SW480 (cell line): ENCODE measurements around the gene FAM170B.

Experiments used
- DNase-seq: peaks from one replicate; pipeline ENCODE4 v3.0.0-alpha.2; 2016; ENCODE audit warnings: low spot score

FAM170B gene

DNA sequence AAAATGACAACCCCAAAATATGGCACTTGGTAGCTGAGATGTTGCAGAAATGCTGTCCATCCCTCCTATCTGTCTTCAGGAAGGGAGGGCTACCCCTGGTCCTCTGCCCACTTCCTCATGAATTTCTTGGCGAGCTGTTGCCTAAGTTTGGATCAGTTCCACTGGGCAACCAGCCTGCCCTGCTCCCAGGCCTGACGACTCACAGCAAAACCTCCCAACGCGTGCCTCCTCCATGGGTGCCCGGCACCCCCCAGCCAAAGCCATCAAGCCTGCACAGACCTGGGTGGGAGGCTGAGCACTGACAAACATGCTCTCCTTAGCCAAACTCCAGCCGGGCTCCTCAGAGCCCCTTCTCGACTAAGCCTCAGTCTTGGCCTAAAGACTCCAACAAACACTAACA is 27.4 kb downstream of the FAM170B start:
- DNase-seq, result no peak

DNA sequence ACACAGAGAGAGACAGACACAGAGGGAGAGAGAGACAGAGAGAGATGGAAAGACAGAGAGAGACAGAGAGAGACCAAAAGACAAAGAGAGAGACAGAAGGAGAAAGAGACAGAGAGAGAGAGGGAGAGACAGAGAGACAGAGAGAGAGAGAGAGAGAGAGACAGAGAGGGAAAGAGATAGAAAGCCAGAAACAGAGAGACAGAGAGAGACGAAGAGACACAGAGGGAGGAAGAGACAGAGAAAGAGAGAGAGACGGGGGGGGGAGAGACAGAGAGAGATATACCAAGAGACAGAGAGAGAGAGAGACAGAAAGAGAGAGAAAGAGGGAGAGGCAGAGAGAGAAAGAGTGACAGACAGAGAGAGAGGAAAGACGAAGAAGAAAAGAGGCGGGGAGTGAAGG is 28.7 kb downstream of the FAM170B start:
- no peak for DNase-seq

DNA sequence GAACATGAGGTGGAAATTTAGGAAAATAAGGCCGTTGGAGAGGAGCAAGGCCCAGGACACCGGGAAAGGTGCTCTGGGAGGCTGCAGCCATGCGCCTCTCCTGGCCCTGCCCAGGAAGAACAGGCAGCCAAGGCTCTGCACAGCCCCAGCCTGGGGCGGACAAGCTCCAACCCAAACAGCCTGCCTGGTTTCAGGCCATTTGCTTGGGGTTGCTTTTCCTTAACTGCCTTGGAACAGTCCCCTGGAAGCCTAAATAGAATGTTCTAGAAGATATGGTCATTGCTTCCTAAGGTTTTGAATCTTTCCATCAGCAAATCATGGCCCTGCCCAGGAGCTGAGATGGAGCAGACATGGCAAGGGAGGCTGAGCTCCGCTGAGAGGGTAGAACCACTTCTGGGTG is 29.5 kb downstream of the FAM170B start:
- DNase-seq, result no peak

DNA sequence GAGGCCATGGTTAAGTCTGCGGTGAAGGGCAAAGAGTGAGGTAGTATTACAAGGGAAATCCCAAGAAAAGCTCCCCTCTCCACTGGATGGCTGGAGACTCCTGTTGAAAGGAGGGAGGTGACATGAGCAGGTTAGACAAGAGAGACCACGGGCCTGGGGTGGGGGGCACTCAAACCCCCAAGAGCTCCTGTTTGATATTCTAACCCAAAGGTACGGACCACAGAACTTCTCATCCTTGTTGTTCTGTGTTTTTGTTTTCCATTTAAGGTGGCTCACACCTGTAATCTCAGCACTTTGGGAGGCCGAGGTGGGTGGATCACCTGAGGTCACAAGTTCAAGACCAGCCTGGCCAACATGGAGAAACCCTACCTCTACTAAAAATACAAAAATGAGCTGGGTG is 30.1 kb downstream of the FAM170B start:
- DNase-seq, result no peak

DNA sequence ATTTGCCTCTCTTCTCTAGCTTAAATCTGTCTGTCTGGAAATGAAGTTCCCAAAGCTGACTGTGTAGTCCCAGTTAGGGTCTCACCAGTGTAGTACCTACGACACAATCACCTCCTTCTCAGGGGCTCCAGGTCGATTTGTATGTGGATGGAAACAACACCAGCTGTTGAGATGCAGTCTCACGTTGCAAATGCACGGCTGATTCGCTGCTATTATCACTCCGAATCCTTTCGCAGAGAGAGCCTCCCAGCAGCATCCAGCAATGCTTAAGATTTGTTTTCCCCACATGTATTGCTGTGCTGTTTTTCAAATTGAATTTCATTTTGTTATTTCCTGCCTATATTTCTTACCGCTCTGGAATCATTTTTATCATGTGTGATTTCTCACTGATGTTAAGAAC is 34.8 kb downstream of the FAM170B start:
- DNase-seq, result no peak

DNA sequence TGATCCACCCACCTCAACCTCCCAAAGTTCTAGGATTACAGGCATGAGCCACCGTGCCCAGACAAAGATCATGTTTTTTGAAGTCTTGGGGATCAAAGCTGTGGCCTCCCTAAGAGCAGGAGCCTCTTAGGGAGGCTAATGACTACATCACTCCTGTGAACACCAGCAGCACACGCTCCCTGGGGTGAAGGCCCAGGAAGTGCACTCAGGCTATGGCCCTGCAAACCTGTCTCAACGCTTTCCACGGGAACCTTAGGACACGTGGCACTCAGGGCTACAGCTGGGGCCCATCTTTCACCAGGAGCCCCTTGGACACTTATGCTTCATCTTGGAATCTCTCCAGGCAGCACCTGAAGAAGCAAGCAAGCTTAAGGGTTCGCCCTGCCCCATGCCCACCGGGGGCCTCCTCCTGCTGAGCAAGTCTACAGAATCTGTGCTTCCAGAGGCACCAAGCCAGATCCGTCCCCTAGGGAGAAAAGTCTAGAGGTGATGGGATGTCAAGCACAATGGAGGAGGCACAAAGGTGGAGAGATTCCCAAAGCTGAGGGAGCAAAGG is 36.9 kb downstream of the FAM170B start:
- no peak for DNase-seq

- no peak for DNase-seq
These were observed 39.2 kb downstream of the FAM170B start for GRCh38 chr10:49094646-49095045.

DNA sequence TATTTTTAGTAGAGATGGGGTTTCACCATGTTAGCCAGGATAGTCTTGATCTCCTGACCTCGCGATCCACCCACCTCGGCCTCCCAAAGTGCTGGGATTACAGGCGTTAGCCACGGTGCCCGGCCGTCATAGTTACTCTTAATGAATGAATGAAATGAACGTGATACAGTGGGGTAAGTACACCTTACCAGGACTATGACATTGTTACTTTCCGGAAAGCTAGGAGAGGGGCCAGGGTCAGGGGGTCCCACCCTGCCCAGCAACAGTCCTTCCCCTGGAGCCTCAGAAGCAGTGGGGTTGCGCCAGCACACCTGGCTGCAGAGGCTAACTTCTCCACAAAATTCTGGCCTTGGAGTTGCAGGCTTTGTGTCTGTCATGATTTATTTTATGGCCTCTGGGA is 39.9 kb downstream of the FAM170B start:
- DNase-seq, result no peak

DNA sequence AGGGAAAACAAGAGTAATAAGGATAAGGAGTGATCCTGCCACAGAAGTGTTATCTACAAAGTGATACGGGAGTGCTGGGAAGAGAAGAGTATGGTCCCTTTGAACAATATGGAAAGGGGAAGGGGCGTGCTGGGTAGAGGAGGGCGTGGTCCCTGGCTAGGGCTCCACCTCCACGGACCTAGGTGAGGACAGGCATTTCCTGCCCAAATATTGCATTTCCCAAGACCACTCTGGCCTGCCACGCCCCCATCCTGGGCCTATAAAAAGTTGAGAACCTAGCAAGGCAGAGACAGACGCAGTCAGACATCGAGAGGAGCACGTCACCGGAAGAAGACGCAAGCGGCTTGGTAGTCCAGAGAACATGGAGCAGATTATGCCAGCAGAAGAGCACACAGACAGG is 41.3 kb downstream of the FAM170B start:
- no peak for DNase-seq

GRCh38 chr10:49091450-49092210 is 42.2 kb downstream of the FAM170B start:
- DNase-seq, result no peak

DNA sequence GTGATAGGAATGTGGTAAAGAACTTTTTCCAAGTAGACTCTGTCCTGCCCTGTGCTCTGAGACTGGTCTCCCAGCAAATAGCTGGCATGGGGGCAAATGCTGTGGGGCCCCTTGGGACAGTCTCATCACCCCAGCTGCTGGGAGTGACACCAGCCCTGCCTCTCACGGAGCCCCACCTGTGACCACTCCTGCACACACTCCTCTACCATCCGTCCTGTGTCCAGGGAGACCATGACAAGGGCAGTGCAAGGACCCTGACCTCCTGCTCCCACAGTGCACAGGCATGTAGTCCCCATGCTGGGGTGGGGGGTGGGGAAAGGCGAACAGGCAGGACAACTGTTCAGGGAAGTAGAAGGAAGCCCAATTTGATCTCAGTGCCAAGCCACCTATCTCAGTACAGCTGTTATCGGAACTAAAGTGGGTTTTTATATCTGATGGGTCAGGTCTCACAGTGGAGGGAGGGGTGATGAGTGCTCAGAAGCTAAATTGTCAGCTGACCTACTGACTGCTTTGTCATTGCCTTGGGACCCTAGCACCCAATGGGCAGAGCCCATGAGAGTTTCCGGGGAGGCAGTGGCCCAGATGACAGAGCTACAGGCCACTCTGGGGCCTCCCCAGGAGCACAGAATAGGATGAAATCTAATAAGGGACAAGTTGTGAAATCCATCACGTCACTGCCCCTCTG is 43.0 kb downstream of the FAM170B start:
- no peak for DNase-seq

DNA sequence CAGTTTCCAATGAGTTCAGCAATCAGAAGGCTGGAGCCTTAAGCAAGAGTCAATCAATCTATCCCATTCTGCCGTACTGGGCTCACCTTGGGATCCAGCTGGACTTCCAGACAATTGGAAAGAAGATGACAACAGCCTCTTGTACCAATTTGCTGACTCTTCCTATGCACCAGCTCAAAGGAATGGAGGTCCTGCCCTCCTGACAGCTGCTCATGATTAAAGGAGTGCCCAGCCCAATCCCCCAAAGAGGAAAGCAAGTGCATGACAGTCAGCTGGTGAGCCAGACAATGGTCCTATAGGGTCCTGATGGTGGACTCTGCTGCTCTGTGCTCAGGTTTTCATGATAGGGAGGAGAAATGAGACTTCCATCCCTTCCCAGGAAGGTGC is 43.6 kb downstream of the FAM170B start:
- DNase-seq, result no peak

DNA sequence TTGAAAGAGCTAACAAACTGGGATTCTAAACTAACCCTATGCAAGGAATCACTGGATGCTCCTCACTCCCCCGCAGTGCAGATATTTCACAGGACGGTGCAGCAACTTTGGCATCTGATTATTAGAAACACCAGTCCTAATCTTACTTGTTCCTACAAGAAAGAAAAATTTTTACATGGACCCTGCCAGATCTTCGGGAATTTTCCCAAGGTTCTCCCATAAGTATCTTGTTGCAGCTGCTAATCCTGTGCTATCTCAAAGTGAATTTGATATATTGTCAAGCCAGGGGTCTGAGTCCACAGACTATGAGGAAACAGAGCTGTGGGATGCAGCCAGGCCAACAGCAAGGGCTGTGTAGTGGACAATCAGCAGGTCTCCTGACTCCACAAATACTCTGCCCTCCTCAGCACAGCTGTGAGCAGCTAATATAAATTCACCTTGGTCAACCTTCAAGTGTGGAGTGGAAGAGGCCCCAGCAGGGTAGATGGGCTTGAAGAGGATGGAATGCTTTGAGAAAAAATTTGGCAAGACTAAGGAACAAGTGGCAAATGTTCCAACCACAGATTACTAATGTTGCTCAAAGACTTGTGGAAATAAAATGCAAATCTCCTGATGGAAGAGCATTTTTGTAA is 44.1 kb downstream of the FAM170B start:
- no peak for DNase-seq

DNA sequence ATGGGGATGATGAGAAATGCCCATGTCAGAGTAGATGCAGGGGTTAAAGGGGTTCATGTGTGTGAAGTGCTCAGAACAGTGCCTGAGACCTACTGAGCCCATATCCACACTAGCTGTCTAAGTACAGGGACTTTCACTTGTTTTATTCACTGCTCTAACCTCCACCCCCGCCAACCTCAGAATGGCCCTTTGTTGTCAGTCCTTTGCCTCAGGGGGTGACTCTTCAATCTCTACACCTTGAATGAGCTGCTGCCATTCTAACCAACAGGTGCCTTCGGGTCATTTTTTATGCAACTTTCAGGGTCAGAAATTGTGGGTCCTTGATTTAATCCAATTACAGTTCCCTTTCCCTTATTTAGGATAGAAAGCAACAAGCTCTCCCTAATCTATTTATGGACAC is 44.7 kb downstream of the FAM170B start:
- DNase-seq, result no peak

GRCh38 chr10:49086889-49087288 is 46.9 kb downstream of the FAM170B start:
- no peak for DNase-seq

- DNase-seq, result no peak
These were observed 50.6 kb downstream of the FAM170B start for GRCh38 chr10:49083261-49083660.

DNA sequence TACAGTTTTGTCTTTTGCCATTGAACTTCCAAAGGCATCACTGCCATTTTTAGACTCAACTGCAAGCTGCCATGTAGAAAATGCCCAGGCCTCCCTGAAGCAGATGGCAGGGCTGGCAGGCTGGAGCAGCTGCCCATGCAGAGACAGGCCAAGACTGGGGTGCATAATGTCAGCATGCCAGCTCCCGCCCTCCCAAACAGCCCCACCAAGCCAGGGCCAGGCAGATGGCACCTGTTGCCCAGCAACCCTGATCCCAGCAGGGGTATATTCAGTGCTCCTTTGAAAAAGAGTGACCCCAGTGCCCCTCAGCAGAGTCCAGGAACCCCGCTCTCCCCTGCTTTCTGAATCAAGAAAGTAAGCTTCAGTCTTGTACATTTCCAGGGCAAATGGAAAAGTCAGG is 51.1 kb downstream of the FAM170B start:
- no peak for DNase-seq

- no peak for DNase-seq
These were observed 52.1 kb downstream of the FAM170B start for GRCh38 chr10:49081547-49082275.
